Vagina (tissue), 2 donors: Measurements from ENCODE around the gene TMEM232. TPM values are rescaled to one million over a fixed set of nuclear protein-coding genes. Genes with fewer than 3 reads are reported as not detected.
A peak's percentile ranks its signal among the peaks of the same experiment; 100 is the strongest.
"Not testable (repeated sequence)": the region's sequence is repeated elsewhere in the genome, so short reads cannot be mapped to it uniquely, and the experiment has no call there.

Source experiments
- DNase-seq, 2 donors: peaks; one replicate each; pipeline ENCODE4 v3.0.0-alpha.2; 2017; ENCODE audit errors: extremely low spot score in 2 of 2
- H3K27ac ChIP-seq: fragments of 200-600 bp; sonication (generic); one replicate; pipeline ENCODE4 v1.5.1; 2019
- H3K27me3 ChIP-seq: fragments of 200-600 bp; sonication (generic); one replicate; pipeline ENCODE4 v1.5.1; 2019
- H3K36me3 ChIP-seq, 2 donors: fragments of 200-600 bp; sonication (generic); one replicate each; pipeline ENCODE4 v1.5.1; 2017 to 2019
- H3K4me1 ChIP-seq: fragments of 200-600 bp; sonication (generic); one replicate; pipeline ENCODE4 v1.5.1; 2019
- H3K4me3 ChIP-seq, 2 donors: fragments of 200-600 bp; sonication (generic); 1 replicate in 1 of 2; 2 replicates in 1 of 2; pipeline ENCODE4 v1.5.1; 2016 to 2019
- H3K9me3 ChIP-seq: fragments of 200-600 bp; sonication (generic); one replicate; pipeline ENCODE4 v1.5.1; 2019
- POLR2A ChIP-seq, 2 donors: fragments of 450-650 bp; IDR thresholded peaks; one replicate each; pipeline ENCODE4 v1.6.1; 2017; ENCODE audit warnings: antibody characterized with exemption in 2 of 2, mild to moderate bottlenecking in 2 of 2, moderate library complexity in 2 of 2
- POLR2AphosphoS5 ChIP-seq, 2 donors: sonication (generic); formaldehyde crosslinking; IDR thresholded peaks; one replicate each; pipeline ENCODE4 v1.9.0; 2017; ENCODE audit warnings: antibody characterized with exemption in 2 of 2, mild to moderate bottlenecking in 2 of 2, low read depth in 1 of 2; ENCODE audit not compliant: insufficient read depth in 1 of 2
- intact Hi-C: fragments of 100-400 bp; cut with DNase I; formaldehyde crosslinking; loops from one replicate; pipeline ENCODE4 v1.15.1; 2023
- total RNA-seq: library from RNA; depleted of rRNA; stranded (reverse); fragments of >200 nt; gene quantifications from one replicate; pipeline ENCODE4 v1.2.3, GENCODE V29; 2016
- TF ChIP-seq, protein P1 (sequence below), 3 experiments: fragments of 450-650 bp in 2 of 3; fragments of 200-600 bp in 1 of 3; sonication (generic) in 1 of 3; IDR thresholded peaks; one replicate each; pipeline ENCODE4 v1.5.1; 2017 to 2019; ENCODE audit warnings: antibody characterized with exemption in 3 of 3, mild to moderate bottlenecking in 2 of 3, moderate library complexity in 2 of 3

TMEM232 gene
- total RNA-seq, 1 donor from 2014 or later: 4.2 TPM

DNA sequence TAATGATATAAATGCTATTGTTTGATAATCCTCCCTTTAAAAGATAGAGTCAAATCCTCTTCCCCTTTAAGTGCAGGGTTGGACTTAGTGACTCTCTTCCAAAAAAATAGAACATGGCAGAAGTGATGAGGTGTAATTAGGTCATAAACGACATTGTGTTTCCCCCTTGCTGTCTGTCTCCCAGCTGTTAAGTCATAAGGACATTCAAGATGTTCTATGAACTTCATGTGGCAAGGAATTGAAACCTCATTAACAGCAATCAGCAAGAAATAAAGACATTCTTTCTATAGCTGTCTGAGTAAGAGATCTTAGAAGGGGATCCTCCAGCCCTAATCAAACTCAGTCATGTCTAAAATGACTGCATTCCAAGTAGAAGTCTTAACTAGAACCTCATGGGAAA is 9.1 kb upstream of the TMEM232 start:
- Histone ChIP-seq H3K36me3 (no peaks in the 10 kb centered on the region), H3K9me3 (no peaks in the 10 kb centered on the region), H3K4me1 (peaks cover 19% of the 10 kb centered on the region), H3K27ac (no peak overlapping the region), H3K4me3 (no peak overlapping the region), H3K27me3 (no peaks in the 10 kb centered on the region)
- intact Hi-C loops: no loop called here
- TF ChIP-seq, protein P1, sequence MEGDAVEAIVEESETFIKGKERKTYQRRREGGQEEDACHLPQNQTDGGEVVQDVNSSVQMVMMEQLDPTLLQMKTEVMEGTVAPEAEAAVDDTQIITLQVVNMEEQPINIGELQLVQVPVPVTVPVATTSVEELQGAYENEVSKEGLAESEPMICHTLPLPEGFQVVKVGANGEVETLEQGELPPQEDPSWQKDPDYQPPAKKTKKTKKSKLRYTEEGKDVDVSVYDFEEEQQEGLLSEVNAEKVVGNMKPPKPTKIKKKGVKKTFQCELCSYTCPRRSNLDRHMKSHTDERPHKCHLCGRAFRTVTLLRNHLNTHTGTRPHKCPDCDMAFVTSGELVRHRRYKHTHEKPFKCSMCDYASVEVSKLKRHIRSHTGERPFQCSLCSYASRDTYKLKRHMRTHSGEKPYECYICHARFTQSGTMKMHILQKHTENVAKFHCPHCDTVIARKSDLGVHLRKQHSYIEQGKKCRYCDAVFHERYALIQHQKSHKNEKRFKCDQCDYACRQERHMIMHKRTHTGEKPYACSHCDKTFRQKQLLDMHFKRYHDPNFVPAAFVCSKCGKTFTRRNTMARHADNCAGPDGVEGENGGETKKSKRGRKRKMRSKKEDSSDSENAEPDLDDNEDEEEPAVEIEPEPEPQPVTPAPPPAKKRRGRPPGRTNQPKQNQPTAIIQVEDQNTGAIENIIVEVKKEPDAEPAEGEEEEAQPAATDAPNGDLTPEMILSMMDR (IDR thresholded peaks at IDR 0.05): no peak
- no peak for TF ChIP-seq POLR2AphosphoS5 (IDR thresholded peaks at IDR 0.05; ENCODE audit: insufficient read depth in 1 of 2, low read depth in 1 of 2)
- no peak for TF ChIP-seq POLR2A (IDR thresholded peaks at IDR 0.05)
- no peak for DNase-seq

DNA sequence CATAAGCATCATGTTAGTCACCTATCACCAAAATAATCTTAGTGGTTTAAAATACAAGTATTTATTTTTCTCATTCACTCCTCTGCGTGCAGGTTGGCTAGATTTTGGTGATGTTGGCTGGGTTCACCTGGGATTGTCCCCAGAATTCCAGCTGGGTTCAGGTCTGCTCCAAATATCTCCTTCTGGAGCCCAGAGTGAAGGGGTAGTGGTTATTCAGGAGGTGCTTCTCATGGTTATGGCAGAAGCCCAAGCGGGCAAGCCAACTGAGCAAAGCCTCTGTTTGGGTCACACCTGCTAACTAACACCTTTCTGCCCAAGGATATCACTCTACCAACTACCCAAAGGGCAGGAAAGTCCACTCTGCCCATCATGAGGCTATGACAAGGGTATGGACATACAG is 7.6 kb upstream of the TMEM232 start:
- Histone ChIP-seq H3K9me3 (no peaks in the 10 kb centered on the region), H3K4me3 (no peak overlapping the region), H3K27ac (no peak overlapping the region), H3K4me1 (peaks cover 6% of the 10 kb centered on the region), H3K27me3 (no peaks in the 10 kb centered on the region), H3K36me3 (no peaks in the 10 kb centered on the region)
- intact Hi-C loops: no loop called here
- no peak for TF ChIP-seq POLR2AphosphoS5 (IDR thresholded peaks at IDR 0.05; ENCODE audit: insufficient read depth in 1 of 2, low read depth in 1 of 2)
- TF ChIP-seq, protein P1 (IDR thresholded peaks at IDR 0.05): no peak
- TF ChIP-seq POLR2A (IDR thresholded peaks at IDR 0.05): no peak
- no peak for DNase-seq

DNA sequence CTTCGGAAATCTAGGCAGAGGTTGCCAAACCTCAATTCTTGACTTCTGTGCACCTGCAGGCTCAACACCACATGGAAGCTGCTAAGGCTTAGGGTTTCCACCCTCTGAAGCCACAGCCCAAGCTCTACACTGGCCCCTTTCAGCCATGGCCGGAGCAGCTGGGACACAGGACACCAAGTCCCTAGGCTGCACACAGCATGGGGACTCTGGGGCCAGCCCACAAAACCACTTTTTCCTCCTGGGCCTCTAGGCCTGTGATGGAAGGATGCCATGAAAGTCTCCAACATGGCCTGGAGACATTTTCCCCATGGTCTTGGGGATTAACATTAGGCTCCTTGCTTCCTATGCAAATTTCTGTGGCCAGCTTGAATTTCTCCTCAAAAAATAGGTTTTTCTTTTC is 5.0 kb upstream of the TMEM232 start:
- DNase-seq, H3K27ac ChIP-seq, H3K9me3 ChIP-seq, H3K36me3 ChIP-seq, intact Hi-C loops, H3K27me3 ChIP-seq, H3K4me3 ChIP-seq, H3K4me1 ChIP-seq: not testable (repeated sequence)

DNA sequence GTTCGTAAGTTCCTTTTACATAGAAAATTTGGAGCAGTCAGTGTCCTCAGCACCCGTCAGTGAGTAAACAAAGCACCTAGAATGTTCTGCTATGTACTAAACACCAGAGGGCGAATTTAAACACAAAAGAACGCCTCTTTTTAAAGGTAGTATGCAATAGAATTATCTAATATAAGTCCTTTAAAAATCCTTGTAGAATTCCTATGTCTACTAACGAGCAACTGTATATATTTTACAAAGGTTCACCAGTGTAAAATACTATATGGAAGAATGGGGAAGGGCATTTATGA is 499 bp upstream of the TMEM232 start:
- peak overlapping the region; percentile 1 to 31 for H3K4me3 ChIP-seq
- intact Hi-C loops: no loop called here
- H3K36me3 ChIP-seq: no peaks in the 10 kb centered on the region
- H3K9me3 ChIP-seq: no peaks in the 10 kb centered on the region
- H3K27me3 ChIP-seq: no peaks in the 10 kb centered on the region
- TF ChIP-seq, protein P1 (IDR thresholded peaks at IDR 0.05): no peak
- no peak for TF ChIP-seq POLR2AphosphoS5 (IDR thresholded peaks at IDR 0.05; ENCODE audit: insufficient read depth in 1 of 2, low read depth in 1 of 2)
- TF ChIP-seq POLR2A (IDR thresholded peaks at IDR 0.05): no peak
- no peaks in the 10 kb centered on the region for H3K4me1 ChIP-seq
- H3K27ac ChIP-seq: no peak overlapping the region
- DNase-seq: no peak

DNA sequence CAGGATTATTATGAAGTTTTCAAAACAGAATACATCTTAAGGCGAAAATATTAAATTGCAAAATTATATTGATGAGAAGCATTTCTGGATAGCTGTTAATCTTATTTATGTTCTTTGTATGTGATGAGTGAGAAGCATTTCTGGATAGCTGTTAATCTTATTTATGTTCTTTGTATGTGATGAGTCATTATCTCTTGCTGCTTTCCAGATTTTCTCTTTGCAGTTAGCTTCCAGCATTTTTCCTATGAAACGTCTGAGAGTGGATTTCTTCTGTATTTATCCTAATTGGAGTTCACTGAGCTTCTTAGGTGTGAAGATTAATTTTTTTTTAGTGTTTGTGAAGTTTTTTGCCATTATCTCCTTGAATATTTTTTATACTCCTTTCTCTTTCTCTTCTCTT is 8.2 kb downstream of the TMEM232 start:
- TF ChIP-seq POLR2A (IDR thresholded peaks at IDR 0.05) (no peak), POLR2AphosphoS5 (IDR thresholded peaks at IDR 0.05; ENCODE audit: insufficient read depth in 1 of 2, low read depth in 1 of 2) (no peak)
- TF ChIP-seq, protein P1 (IDR thresholded peaks at IDR 0.05): no peak
- no peak overlapping the region for H3K4me3 ChIP-seq
- DNase-seq: no peak
- no peaks in the 10 kb centered on the region for H3K4me1 ChIP-seq
- H3K9me3 ChIP-seq: no peaks in the 10 kb centered on the region
- no peak overlapping the region for H3K27ac ChIP-seq
- no peaks in the 10 kb centered on the region for H3K27me3 ChIP-seq
- intact Hi-C loops: no loop called here
- no peaks in the 10 kb centered on the region for H3K36me3 ChIP-seq
